AG20443 (cell line): ENCODE data around the gene NEUROD4.

Experiments
- DNase-seq: peaks from one replicate; pipeline ENCODE4 v3.0.0; 2012; ENCODE audit warnings: low spot score, mixed read lengths

NEUROD4 gene

GRCh38 chr12:54997929-54998522, 21.7 kb upstream of the NEUROD4 start:
- DNase-seq: no peak

GRCh38 chr12:54998958-54999510, 20.7 kb upstream of the NEUROD4 start:
- DNase-seq: no peak

- DNase-seq: no peak
Measured at GRCh38 chr12:55001198-55001868, 18.4 kb upstream of the NEUROD4 start.

- DNase-seq: no peak
Measured at GRCh38 chr12:55002355-55002754, 17.4 kb upstream of the NEUROD4 start.

GRCh38 chr12:55008944-55009585, 10.7 kb upstream of the NEUROD4 start:
- no peak for DNase-seq

- DNase-seq: no peak
Measured at GRCh38 chr12:55017416-55017925, 2.3 kb upstream of the NEUROD4 start.

DNA sequence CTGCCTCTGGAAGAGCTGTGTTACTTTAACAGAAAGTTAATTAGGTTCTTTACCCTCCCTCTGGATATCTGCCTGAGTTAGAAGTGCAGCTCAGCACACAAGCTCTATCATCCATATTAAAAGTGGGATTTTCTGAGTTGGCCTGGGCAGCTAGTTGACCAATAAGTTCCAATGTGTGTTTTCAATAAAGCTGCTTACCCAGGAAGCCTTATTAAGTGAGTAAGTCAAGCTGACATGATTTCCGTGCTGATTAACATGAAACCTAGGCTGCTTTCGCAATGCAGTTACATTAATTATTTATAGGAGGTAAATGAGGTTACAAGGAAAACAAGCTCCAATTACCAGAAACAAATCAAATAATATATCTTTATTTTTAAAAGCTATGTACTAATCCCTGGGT, 4.8 kb downstream of the NEUROD4 start:
- no peak for DNase-seq

GRCh38 chr12:55025508-55025907, 5.7 kb downstream of the NEUROD4 start:
- DNase-seq: no peak

DNA sequence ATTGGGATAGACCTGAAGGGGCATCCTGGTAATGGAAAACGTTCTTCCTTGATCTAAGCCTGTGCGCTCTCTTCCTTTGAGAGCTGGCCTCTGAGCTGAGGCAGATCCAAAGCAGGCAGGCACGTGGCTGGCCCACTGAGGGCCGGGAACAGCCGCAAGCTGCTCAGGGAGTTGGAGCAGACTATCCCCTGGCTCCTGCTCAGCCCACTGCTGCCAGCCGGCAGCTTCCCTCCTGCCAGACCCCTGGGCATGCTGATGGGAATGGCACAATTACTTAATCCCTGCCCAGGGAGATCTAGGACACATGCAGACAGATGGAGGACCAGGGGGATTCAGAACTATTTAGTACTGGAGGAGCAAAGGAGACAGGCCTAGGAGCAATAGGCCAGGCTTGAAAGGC, 14.4 kb downstream of the NEUROD4 start:
- DNase-seq: no peak

DNA sequence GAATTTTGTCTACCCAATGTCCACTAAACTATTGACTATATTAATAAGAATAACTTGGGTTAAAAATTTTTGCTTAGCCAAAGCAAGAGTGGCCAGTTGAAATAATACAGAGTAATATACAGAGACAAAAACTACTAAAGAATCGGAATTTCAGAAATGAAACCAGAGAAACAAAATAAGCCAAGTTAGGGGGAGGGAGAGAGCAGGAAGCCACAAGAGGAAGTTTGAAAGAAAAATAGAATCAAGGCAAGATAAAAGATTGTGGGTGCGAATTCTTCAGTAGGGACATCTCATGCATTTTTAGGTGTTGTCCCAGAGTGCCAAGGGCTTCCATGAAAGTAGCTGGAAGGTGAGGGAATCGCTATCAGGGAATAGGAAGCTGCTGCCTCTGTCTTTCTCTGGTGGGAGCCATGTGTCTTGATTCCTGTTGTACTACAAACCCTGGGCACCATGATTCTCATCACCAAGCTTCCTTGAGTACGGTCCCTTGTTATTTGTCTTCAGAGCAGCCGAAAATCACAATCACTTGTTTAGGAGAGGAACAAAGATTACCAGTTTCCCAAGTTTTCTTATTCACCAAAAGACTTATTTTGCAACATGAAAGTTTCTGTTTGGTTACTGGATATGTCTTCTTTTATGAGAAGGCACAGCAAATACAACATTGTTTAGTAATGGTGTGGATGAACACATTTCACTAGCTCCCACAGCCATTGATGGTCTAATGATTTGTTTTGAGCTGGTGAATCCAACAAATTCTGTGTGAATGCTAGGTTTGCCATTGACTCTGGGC, 16.7 kb downstream of the NEUROD4 start:
- no peak for DNase-seq

DNA sequence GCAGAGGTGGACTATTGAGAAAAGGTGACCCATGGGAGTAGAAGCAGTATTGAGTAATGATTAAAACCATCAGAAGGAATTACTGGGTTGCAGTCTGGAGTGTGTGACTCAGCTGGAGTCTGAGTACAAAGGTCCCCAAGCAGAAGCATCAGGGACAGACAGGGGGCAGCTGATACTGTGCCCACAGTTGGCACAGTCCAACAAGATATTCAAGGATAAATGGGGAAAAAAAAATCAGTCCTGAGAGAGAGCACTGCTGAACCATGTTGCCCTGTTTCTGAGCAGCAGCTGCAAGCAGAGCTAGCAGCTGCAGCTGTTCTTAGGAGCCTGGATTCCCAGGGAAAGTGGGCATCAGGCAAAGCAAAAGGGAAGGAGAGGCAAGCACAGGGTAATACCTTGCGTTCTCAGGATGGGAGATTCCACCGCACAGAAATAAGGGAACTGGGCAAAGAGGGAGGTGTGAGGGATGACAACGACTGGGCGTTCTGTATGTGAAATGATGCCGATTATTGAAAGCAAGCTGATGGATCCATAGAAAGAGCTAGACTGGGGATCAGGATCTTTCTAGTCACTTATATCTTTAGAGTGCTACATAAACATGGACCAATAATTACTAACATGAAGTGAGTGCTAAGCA, 17.7 kb downstream of the NEUROD4 start:
- DNase-seq: no peak

DNA sequence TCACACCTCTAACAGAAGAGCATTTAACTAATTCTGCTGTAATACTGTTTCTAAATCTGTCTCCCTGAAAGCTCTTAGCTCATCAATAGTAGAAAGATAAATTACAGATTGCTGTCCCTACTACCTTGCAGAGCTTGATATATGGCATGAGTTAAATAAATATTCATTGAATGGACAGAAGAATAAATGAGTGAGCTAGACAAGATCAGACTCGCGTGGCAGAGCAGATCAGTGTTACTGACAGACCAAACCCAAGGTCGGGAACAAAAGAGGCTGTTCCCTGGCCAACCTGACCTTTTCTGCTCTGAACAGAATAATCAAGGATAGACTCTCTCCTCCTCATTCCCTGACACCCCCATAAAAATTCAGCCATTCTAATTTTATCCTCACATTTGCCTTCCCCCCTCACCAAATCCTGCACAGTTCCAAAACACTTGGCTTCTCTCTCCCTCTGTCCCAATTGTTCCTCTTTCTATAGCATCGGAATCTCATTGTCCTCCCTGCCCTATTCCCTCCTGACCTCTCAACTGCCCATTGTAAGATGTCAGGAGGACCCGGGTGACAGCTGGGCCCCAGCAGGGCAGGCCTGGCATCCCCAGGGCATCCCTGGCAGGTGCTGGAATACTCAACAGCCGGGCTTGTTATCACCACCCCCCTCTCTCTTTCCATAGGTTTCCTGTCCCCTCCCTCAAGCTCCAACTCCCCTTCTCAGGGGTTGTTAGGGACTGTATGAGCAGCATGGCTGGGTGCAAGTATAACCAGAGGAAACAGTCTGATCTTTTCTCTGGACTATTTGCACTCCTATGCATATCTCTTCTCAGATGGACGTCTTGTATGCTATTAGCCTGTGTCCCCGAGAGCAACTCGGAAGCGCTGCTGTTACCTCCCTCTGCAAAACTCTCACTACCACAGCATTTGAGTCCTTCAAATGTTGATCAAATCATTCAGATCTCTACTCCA, 19.9 kb downstream of the NEUROD4 start:
- DNase-seq: no peak

- no peak for DNase-seq
Measured at GRCh38 chr12:55041345-55042055, 21.7 kb downstream of the NEUROD4 start.

GRCh38 chr12:55043542-55043941, 23.8 kb downstream of the NEUROD4 start:
- DNase-seq: no peak

DNA sequence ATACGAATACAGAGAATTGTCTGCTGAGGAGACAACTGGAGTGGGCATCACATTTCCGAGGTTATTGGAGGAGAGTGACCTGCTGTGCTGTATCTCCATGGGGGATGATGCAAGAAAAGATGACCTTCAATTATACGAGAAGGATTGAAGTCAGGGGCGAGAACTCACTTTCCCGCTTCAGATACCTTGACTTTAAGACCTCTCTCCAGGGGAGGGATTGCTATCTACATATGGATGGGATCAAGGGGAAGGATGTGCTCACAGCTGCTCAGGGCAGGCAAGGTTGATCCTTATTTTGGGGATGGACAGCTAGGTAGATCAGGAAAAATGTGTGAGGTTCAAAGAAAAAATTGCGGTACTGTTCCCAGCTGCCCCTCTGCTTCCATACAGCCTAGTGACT, 24.4 kb downstream of the NEUROD4 start:
- DNase-seq: no peak

- DNase-seq: no peak
Measured at GRCh38 chr12:55049676-55050075, 29.9 kb downstream of the NEUROD4 start.

GRCh38 chr12:55051197-55051947, 31.6 kb downstream of the NEUROD4 start:
- DNase-seq: no peak

DNA sequence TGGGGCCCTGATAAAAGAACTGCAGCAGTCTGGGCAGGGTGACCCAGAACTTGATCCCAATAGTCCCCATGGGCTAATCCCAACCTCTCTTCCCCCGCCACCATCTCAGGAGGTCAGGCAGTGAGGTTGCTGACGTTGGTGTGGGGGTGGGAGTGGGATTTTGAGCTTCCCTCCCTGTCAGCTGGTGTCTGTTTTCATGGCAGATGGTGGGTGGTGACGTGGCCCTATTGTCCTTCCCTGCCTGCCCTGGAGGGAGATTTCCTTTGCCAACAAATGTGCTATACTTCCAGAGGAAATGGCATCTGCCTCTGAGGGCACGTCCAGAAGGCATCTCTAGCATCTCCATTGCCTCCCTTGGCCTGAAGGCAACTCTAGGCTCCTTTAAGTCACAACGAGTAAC, 37.7 kb downstream of the NEUROD4 start:
- no peak for DNase-seq

- no peak for DNase-seq
Measured at GRCh38 chr12:55058082-55058481, 38.3 kb downstream of the NEUROD4 start.
